Coronary artery (tissue), 2 donors: Measurements from ENCODE around the gene CHST10.
"Not testable (repeated sequence)": the region's sequence is repeated elsewhere in the genome, so short reads cannot be mapped to it uniquely, and the experiment has no call there.

Source experiments
- DNase-seq: peaks from one replicate; pipeline ENCODE4 v3.0.0-alpha.2; 2017; ENCODE audit warnings: low spot score
- H3K27ac ChIP-seq, 2 donors: fragments of 200-600 bp; sonication (generic); one replicate each; pipeline ENCODE4 v1.5.1; 2016 to 2019
- H3K4me3 ChIP-seq: fragments of 200-600 bp; sonication (generic); 2 replicates; pipeline ENCODE4 v1.5.1; 2016; ENCODE audit warnings: mild to moderate bottlenecking, moderate library complexity
- CTCF ChIP-seq: fragments of 200-600 bp; sonication (generic); IDR thresholded peaks from one replicate; pipeline ENCODE4 v1.5.1; 2019; ENCODE audit warnings: antibody characterized with exemption

CHST10 gene

DNA sequence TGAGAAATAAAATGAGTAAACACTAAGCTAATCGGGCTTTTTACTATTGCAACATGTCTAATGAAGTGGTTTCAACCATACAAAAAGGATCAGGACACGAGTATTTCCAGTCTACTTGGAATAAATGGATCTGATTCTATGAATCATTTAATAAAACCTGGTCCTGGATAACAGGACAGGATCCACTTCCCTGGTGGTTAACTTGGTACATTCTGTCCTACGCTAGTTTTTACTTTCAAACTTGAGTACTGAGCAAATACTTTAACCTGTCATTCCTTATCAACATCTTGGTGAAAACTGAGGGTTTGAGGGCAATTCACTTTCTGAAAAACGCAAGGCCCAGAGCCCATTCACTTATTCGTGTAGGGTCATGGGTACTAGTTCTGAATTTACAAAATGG is 33.5 kb downstream of the CHST10 start:
- Histone ChIP-seq H3K27ac (no peak overlapping the region), H3K4me3 (no peak overlapping the region)
- TF ChIP-seq CTCF: no peak
- no peak for DNase-seq

- DNase-seq: no peak
- no peak for TF ChIP-seq CTCF
- H3K27ac ChIP-seq: no peak overlapping the region
- H3K4me3 ChIP-seq: no peak overlapping the region
These were observed 34.2 kb downstream of the CHST10 start for GRCh38 chr2:100383306-100383705.

GRCh38 chr2:100381240-100381639 is 36.2 kb downstream of the CHST10 start:
- Histone ChIP-seq H3K27ac (no peak overlapping the region), H3K4me3 (no peak overlapping the region)
- DNase-seq: no peak
- peak; percentile 80 for TF ChIP-seq CTCF

GRCh38 chr2:100380681-100381080 is 36.8 kb downstream of the CHST10 start:
- no peak overlapping the region for H3K4me3 ChIP-seq
- no peak for DNase-seq
- no peak for TF ChIP-seq CTCF
- no peak overlapping the region for H3K27ac ChIP-seq

DNA sequence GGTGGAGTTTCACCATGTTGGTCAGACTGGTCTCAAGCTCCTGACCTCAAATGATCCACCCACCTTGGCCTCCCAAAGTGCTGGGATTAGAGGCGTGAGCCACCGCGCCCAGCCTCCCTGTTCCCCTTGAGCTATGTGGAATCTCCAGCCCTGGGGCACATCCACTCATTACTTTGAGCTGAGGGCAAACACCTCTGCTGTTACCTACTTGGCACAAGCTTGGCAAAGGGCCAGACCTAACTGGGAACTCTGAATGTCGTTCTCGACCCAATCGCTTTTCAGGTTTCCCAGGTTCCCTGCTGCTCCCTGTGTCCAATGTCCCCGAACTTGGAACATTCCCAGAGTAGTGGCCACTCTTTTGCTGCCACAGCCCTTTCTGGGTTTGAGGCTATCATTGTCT is 40.6 kb downstream of the CHST10 start:
- Histone ChIP-seq H3K4me3 (no peak overlapping the region), H3K27ac (no peak overlapping the region)
- TF ChIP-seq CTCF: no peak
- DNase-seq: no peak

GRCh38 chr2:100367163-100367562 is 50.3 kb downstream of the CHST10 start:
- no peak overlapping the region for H3K4me3 ChIP-seq
- no peak overlapping the region for H3K27ac ChIP-seq
- TF ChIP-seq CTCF: no peak
- no peak for DNase-seq

DNA sequence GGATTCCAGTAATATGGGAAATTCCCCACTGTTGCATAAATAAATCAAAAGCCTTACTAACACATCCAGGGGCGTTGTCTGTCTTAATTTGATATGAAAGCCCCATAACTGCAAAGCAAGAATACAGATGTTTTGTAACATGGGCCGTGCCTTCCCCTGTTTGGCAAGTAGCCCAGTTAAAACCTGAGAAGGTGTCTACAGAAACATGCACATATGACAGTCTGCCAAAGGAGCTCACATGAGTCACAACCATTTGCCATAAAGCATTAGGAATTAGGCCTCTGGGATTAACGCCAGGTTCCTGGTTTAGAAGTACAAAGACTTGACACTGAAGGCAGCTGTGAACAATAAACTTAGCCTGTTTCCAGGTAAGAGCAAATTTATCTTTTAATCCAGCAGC is 52.0 kb downstream of the CHST10 start:
- no peak for DNase-seq
- Histone ChIP-seq H3K27ac (no peak overlapping the region), H3K4me3 (no peak overlapping the region)
- TF ChIP-seq CTCF: no peak

- H3K4me3 ChIP-seq, DNase-seq, H3K27ac ChIP-seq: not testable (repeated sequence)
These were observed 55.2 kb downstream of the CHST10 start for GRCh38 chr2:100362269-100362668.
